Measurements from ENCODE around the gene COPZ2. TPM values are rescaled to one million over a fixed set of nuclear protein-coding genes. Genes with fewer than 3 reads are reported as not detected.
"Not testable (repeated sequence)": the region's sequence is repeated elsewhere in the genome, so short reads cannot be mapped to it uniquely, and the experiment has no call there.

The COPZ2 gene
- total RNA-seq, 1 experiment from 2014 or later: 4.2 TPM

DNA sequence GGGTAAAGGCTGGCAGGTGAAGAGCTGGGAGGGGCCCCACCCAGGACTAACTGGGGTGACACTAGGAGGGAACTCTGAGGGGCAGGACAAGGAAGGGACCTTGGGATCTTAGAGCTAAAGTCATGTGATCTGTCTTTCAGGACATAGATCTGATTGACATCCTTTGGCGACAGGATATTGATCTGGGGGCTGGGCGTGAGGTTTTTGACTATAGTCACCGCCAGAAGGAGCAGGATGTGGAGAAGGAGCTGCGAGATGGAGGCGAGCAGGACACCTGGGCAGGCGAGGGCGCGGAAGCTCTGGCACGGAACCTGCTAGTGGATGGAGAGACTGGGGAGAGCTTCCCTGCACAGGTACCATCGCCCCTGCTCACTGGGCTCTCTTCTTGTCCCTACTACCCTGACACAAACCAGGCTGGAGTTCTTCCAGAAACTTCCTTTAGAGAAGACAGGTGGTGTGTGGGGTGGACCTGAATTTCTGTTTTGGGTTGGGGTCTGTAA is 18.7 kb upstream of the COPZ2 start:
- no peak for DNase-seq (ENCODE audit: low spot score)

DNA sequence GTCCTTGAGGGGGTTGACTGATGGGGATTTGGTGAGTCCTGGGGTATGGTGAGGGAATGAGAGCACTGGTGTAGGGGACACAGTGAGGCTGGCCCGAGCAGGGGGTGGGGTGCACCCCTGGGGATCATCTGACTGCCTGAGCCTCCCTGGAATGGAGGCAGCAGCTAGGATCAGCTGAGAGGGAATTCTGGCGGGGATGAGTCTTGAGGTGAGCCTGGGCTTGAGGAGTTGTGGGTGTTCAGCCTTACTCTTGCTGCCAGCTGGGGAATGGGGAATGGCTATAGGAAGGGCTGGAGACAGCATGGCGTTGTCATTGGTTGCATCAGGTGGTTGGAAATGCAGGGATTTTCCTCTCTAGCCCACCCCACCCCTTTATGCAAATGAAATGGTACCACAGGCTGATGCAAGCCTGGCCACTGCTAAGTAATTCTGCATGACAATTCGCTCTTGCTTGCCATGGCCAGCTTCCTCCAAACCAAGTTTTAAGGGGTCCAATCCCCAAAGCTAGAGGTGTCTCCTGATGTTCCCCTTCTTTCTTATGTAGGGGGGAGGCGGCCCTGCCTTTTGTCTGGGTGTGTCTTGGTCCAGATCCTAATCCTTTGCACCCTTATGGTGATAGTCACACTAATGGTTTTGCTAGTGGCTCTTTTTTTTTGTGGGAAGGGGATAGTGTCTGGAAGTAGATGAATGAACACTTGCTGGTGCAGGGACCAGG is 18.1 kb upstream of the COPZ2 start:
- no peak for DNase-seq (ENCODE audit: low spot score)

DNA sequence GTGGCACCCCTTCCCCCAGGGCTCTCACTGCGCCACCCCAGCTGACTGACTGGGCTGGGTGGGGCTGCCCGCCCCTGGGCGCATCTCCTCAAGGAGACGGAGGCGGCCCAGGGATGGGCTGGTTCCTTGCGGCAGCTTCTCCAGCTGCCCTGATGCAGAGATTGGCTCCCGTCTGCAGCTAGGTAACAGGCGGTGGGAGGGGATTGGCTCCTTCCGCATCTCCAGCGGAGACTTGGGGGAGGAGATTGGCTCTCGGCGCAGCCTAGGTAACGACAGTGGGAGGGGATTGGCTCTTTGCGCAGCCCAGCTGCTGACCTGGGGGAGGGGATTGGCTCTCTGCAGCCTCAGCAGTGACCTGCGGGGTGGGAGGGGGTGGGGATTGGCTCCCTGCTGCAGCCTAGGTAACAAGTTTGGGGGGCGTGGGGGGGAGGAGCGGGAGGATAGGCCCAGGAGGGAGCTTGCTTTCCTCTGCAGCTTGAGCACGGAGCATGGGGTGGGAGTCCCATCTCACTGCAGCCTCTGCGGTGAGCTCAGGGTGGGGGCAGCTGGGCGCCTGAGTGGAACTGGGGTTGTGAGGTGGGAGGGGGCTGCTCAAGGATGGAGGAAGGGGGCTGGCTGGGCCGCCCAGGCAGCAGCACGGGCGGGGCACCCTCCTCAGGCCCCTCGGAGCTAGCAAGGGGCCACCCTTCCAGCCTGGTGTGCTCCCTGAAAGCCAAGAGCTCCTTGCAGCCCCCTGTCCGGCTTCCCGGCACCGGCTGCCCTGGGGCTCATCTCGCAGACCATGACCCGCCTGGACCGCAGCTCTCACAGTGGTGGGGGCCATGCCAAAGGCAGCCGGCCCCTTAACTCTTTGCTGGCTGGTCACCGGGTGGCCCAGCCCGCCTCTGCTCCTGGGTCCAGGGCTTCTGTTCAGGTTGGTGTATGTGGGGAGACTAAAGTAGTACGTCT is 16.9 kb upstream of the COPZ2 start:
- DNase-seq (ENCODE audit: low spot score): peak; percentile 88

DNA sequence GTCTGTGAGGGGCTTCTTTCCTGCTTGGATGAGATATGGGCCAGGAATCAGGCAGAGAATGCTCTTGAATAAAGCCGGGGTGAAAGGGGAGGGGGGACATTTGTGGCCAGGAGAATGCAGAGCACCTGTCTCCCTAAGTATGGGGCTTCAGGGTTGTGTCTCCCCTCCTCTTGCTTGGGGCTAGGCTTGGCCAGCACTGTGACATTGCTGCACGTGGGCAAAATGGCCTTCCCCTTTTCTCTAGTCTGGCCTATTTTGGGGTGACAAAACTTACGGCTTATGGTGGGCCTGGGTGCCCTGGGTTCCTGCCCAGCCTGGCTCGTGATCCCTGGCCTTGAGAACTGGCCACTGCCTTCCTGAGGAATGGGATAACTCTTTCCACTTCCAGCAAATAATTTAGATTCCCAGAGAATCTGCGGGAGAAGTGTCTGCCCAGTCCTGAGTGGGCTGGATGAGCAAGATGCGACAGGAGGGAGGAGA is 16.2 kb upstream of the COPZ2 start:
- no peak for DNase-seq (ENCODE audit: low spot score)

DNA sequence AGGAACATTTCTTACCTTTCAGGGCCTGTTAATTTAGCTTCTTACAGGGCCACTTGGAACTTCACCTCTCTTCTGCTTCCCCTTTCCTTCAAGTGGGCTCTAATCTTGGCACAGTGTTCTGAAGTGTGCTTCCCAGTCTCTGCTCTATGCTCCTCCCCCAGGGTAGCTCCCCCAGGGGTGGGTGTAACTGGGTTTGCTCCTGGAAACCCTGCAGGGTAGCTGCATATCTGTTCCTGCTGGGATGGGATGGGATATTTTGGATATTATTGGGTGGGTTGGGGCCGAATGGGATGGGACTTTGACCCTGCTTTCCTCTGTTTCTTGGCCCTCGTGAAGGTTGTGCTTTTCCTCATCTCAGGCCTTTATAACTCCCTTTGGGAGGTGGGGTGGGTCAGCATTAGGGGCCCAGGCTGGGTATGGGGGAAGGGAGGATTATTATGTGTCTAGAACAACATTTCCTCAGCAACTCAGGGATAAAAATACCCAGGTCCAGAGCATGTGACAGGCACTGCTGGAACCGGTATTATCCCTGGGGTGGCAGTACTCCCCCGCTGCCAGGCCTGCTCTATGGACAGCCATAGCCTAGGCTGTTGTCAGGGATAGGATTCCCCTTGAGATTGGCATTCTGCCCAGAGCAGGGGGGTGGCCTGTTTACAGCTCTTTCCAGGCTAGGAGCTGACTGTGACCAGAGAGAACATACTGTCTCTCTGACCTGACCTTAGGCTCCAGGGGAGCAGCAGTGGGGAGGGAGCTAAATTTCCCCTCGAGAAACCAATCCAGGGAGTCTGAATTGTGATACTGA is 15.6 kb upstream of the COPZ2 start:
- peak; percentile 39 for DNase-seq (ENCODE audit: low spot score)

DNA sequence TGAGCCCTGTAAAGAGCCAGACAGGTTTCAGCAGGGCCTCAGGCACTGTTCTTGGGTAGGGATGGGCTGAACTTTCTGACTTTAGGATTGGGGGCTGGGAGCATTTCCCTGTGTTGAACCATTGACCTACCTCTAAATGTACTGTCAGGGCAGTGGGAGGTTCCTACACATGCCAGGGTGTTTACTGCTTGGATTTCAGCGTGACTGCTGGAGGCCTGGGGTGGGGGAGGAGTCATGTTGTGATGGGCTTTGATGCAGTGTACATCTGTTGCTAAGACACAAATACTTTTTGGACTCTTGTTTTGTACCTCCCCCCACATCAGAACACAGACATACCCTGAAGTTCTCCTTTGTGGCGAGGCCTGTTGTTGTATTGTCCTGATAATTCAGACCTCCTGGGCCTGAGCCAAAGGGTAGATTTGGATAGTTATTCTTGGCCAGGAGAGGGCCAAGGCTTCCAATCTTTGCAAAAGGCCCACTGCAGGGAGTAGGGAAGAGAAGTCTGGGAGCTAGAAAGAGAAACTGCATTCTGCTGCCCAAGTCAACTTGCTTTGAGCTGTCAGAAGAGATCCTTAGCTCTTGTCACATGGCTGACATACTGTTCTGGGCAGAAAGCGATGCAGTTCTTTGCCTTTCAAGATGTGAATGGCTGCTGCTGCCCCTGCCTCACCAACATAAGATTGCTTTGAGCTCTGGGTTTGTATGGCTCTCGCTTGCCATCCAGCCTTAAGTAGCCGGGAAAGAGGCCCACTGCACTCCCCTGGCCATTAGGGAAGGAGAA is 14.3 kb upstream of the COPZ2 start:
- peak; percentile 38 for DNase-seq (ENCODE audit: low spot score)

DNA sequence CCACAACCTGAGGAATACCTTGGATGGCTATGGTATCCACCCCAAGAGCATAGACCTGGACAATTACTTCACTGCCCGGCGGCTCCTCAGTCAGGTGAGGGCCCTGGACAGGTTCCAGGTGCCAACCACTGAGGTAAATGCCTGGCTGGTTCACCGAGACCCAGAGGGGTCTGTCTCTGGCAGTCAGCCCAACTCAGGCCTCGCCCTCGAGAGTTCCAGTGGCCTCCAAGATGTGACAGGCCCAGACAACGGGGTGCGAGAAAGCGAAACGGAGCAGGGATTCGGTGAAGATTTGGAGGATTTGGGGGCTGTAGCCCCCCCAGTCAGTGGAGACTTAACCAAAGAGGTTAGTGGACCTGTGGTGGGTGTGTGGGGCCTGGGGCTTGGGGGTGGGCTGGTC is 13.7 kb upstream of the COPZ2 start:
- no peak for DNase-seq (ENCODE audit: low spot score)

DNA sequence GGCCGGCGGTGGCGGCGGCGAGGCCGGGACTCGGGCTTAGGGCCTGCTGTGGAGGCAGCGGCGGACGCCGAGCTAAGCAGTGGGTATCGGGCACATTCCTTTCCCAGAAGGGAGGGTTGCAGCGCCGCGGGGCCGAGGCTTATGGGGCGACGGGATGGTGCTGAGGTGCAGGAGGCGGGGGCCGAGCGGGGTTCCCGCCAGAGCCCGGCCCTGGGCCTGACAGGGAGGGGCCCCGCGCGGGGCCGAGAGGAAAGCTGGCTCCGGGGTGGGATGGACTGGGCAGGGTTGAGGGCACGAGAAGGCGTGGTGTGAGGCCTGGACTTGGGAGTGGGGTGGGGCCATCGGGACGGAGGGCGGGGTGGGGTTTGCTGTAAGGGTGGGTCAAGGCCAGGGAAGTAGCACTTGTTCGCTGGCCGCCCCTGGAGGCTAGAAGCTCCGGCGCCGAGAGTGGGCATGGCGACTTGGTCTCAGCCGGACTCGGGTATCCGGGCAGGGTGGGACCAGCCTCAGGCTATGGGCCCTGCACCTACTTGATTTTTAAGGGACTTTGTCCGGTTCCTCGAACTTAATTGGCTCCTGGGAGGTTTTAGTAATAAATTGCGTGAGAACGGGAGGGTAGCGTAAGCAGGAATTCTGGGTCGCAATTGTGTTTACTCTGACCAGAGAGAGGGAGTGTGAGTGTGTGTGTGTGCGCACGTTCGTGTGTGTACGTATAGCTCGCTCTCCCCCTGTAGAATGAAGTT is 11.0 kb upstream of the COPZ2 start:
- DNase-seq (ENCODE audit: low spot score): peak; percentile 94

DNA sequence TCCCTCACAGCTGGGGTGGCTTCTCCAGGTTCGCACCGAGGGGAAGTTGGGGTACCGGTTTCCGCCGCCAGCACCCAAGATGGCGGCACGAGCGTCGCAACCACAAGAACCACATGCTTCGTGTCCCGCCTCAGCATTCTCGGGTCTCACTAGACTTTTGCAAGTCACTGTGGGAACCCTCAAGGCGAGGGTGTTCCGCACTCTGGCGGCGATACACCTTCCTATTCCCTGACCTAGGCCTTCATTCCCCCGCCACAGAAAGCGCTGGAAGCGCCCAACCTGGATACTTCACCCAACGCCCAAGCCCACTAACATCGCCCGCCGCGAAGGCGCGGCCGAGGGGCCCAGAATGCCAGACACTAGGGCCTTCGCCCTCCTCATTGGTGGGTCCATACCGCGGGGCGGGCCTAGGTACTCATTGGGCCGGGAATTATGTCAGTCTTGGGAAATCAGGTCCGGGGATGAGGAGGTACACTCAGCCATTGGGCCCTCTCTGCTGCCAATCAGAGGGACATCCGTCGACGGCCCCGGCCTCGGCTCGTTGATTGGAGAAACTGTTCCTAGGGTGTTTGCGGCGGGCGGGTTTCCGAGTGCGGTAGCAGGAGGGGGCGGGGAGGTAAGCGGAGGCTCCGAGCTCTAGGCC is 10.3 kb upstream of the COPZ2 start, which contains the start of gene NFE2L1:
TSS of gene NFE2L1 (plus strand) at position 619 of the 643 bp plus-strand sequence. CDS start 2,760 bp downstream, outside the sequence.
- DNase-seq (ENCODE audit: low spot score): peak; percentile 99

DNA sequence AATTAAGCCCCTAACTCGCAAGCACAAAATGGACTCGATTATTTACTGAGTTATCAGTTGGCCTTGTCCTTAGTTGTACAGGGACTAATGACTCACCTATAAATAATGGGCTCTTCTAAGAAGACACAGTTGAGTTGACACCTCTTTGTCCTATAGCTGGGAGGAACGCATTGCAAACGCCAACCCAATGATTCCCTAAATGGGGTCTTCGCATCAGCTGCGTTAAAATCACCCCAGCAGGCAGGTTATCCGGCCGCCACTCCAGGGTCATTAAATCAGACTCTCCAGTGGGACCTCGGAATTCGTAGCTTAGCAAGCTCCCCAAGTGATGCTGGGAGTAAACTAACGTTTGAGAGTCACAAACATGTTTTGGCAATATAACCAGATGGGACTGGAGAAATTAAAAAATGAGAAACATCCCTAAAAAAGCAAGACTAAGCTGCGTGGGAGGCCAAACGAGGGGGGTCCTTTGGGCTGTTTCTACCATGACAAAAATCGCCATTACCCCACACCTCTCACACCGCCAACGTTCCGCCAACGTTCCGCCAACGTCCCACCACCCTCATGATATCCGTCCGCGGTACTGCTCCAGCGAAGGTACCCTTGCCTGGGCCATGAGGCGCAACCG is 9.6 kb upstream of the COPZ2 start:
- DNase-seq (ENCODE audit: low spot score): no peak

DNA sequence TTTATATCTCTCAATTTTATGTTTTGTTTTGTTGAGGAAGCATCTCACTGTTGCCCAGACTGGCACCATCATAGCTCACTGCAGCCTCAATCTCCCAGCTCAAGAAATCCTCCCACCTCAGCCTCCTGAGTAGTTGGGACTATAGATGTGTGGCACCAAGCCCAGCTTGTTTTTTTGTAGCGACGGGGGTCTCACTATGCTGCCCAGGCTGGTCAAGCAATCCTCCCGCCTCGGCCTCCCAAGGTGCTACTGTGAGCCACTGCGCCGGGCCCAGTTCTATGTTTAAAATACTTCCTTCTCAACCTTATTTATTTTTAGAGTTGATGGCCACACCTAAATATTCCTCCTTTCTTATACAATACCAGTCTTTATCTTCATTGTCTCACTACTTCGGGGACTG is 8.7 kb upstream of the COPZ2 start:
- DNase-seq (ENCODE audit: low spot score): no peak

DNA sequence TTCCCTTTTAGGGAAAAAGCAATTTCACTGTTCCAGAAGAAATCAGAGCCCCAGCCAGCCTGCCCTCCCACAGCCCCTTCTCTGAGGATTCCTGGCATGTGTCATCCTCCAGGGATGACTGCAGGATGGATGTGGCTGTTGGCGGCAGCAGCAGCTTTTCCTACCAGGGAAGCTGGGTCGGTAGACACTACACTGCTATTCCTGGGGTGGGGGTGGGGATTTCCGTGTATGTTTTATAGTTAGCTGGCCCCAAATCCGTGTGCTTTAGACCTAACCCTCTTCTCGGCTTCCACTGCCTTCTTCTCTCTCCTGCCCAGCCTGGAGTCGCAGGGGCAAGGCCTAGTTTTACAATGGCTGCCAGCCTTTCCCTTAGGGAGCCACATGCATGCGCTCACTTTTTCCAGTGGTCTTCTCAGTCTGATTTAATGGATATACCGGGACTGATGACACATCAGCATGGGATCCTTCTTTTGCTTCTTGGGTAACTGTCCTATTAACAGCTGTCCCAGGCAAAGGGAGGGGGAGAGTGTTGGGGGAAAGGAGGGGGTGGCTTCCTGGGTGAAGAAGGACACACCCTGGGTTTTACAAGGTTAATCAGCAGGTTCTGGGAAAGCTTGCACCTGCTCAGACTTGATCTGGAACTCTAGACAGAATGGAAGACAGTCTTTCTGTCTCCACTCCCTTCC is 7.9 kb upstream of the COPZ2 start:
- DNase-seq (ENCODE audit: low spot score): no peak

DNA sequence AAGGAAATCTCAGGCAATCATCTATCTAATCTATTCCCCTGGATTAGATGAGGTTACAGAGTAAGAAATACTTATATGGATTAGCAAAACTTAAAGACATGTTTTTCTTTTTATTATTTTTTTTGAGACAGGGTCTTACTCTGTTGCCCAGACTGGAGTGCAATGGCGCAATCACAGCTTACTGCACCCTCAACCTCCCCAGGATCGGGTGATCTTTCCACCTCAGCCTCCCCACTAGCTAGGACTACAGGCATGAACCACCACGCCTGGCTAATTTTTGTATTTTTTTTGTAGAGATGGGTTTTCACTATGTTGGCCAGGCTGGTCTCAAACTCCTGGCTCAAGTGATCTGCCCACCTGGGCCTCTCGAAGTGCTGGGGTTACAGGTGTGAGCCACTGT is 7.3 kb upstream of the COPZ2 start:
- no peak for DNase-seq (ENCODE audit: low spot score)

DNA sequence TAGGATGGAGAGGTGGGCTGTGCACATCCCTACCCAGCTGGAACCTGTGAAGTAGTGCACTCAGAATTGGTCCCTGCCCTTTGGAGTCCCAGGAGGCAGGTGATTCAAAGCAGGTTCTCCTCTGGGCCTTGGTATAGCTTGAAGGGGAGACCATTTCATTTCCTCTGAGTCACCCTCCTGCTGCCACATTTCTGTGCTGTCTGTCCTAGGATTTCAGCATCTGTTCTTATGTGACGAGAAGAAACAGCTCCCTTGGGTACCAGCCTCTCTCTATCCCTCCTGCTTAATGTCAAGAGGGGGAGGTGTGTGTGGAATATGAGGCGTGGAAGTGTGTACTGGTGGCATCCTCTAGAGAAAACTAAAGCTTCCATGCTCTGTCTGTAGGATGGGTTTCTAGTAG is 5.6 kb upstream of the COPZ2 start:
- DNase-seq (ENCODE audit: low spot score): no peak

DNA sequence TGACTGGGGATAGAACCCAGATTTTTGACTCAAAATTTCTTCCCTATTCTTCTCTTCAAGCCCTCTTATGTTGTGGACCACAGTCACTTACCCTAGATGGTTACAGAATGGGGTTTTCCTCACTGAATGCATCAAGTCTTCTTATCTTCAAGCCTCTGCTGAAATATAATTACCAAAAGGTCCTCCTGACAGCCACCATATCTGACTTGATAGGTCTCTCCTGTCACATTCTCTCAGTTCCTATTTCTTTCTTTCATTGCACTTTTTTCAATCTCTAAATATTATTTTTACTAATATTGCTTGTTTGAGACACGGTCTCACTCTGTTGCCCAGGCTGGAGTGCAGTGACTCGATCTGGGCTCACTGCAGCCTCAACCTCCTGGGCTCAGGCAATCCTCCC is 1.1 kb upstream of the COPZ2 start:
- DNase-seq (ENCODE audit: low spot score): no peak

DNA sequence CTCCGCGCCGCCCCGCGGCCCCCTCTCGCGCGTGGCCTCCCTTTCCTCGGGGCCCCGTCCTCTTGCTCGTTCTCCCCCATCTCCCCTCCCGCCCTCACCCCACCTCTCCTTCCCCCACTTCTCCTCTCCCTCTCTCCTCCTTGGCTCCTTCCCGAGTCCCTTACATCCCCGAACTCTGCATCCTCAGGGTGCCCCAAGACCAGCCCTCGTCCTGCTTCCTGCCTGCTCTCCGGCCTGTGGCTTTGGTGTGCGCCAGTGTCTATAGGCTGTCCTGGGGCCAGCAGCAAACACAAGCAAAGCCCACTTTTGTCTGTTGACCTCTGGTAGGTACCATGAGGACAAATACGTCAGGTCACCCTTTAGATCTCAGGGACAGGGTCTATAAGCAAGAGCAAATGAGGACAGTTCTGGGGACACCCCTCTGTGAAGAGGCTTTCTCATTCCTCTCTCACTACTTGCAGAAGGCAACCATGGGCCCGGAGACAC is 284 bp upstream of the COPZ2 start:
- no peak for DNase-seq (ENCODE audit: low spot score)

DNA sequence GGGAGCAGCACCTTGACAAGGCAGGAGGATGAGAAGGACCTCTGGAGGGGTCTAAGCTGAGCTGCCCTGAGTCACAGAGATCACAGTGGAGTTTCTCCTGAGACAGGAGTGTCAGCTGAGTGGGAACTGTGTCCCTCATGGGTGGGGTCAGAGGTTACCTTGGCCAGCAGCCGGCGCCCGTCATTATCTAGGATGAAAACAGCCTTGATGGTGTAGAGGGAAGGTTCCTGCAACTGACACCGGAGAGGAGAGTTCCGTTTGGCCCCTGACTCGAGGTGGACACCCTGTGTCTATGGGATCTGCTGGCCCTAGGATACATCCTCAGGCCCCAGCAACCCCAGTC is 933 bp downstream of the COPZ2 start:
- no peak for DNase-seq (ENCODE audit: low spot score)

DNA sequence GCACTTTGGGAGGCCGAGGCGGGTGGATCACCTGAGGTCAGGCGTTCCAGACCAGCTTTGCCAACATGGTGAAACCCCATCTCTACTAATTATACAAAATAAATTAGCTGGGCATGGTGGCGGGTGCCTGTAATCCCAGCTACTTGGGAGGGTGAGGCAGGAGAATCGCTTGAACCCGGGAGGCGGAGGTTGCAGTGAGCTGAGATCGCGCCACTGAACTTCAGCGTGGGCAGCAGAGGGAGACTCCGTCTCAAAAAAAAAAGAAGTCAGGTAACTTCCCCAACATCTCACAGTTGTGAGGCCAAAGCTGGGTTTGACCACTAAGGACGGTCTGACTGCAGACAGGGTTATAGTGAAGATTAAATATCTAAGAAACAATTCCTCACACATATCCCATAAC is 2.9 kb downstream of the COPZ2 start:
- not testable (repeated sequence) for DNase-seq (ENCODE audit: low spot score)
